ENCODE measurements around the gene TMEM135.
"Not testable (repeated sequence)": the region's sequence is repeated elsewhere in the genome, so short reads cannot be mapped to it uniquely, and the experiment has no call there.

Gene TMEM135

GRCh38 chr11:87263979-87264378, 226.2 kb downstream of the TMEM135 start:
- DNase-seq, result no peak

- no peak for DNase-seq
Measured at GRCh38 chr11:87265132-87265531, 227.4 kb downstream of the TMEM135 start.

DNA sequence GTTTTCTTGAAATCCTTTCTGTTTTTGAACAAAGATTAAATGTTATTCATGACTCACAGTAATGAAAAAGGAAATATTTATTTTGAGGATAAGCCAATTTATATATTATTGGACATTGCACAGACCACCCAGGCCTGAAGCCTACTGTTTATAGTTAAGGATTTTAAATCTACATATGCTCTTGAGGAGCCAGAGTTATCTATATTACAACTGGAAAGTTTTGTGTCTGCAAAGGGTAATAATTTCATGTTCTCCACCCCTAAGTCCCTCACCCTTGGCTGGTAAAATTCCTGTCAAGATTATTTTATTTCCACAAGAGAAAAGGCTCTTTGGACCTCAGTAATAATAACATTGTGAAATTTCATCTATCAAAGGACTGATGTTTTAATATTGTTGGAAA, 228.2 kb downstream of the TMEM135 start:
- no peak for DNase-seq

DNA sequence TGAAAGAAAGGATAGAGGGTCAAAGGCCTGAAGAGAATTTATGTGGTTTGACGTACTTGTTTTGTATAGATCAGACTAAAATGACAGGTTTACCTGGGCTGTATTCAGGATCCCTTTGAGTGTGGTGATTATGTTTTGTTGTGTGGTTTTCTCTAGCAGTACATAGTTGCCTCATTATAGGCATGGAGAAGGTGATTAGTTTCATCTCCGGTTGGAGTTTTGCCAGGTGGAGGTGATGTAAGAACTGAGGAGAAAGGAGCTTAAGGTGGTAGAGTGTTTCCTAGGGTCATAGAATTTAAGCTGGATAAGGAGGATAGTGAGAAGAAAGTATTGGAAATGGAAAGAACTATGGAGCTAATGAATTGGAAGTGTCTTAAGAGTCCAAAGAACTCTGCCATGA, 229.0 kb downstream of the TMEM135 start:
- DNase-seq, result no peak

GRCh38 chr11:87271951-87272350, 234.2 kb downstream of the TMEM135 start:
- DNase-seq, result not testable (repeated sequence)

DNA sequence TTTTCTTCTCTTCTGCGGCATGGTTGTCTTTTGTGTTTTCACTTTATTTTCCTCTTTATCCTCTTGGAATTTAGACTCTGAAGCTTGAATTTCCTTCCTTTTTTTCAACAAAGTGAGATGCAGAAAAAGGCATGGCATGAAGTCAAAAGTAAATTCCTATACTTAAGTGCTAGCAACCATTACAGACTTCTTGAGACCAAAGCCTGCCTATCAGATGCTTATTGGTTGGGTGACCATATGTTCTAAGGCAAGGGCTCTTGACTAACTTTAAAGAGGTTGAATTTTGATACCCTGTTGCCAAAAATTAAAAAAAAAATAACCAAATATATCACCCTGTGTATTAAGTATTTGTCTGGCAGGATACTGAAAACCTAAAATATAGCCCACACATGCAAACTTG, 237.4 kb downstream of the TMEM135 start:
- DNase-seq, result no peak

DNA sequence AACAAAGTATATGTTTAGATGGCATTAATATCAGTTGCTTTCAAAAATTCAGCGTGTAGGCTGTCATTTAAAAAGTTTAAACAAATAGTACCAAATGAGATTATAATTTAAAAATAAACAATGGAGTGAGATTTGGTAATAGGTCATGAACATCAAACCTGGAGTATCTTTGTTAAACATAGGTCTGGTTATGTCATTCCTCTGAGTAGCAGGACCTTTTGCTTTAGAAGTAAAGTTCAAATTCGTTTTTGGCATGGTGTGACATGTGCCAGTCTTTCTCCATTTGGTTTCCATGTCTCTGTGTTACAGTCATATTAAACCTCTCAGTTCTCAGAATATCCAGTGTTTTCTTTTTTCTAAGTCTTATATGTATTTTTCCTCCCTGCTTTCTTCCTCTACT, 242.4 kb downstream of the TMEM135 start:
- no peak for DNase-seq

DNA sequence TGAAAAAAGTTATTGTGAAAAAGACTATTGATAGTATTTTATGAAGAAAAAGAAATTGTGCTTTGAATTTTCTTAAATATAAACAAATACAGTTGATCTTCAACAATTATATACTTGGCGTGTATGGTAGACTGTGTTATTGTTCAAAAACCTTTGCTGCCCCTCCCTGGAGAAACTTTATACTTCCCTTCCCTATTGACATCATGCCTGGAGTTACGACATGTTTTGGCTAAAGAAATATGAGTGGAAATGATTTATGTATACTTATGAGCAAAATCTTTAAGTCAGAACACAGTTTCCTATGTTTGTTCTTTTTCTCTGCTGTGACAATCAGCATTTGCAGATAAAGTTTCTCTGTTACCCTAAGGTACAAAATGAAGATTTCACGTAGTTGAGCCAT, 243.8 kb downstream of the TMEM135 start:
- DNase-seq, result no peak

GRCh38 chr11:87284306-87284705, 246.6 kb downstream of the TMEM135 start:
- no peak for DNase-seq

DNA sequence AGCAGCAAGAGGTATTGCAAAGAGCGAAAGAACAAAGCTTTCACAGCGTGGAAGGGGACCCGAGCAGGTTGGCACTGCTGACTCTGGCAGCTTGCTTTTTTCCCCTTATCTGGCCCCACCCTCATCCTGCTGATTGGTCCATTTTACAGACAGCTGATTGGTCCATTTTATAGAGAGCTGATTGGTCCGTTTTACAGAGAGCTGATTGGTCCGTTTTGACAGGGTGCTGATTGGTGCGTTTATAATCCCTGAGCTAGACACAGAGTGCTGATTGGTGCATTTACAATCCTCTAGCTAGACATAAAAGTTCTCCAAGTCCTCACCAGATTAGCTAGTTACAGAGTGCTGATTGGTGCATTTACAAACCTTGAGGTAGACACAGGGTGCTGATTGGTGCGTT, 247.9 kb downstream of the TMEM135 start:
- not testable (repeated sequence) for DNase-seq

GRCh38 chr11:87286338-87286737, 248.6 kb downstream of the TMEM135 start:
- no peak for DNase-seq

GRCh38 chr11:87290304-87290922, 252.7 kb downstream of the TMEM135 start:
- DNase-seq, result no peak

DNA sequence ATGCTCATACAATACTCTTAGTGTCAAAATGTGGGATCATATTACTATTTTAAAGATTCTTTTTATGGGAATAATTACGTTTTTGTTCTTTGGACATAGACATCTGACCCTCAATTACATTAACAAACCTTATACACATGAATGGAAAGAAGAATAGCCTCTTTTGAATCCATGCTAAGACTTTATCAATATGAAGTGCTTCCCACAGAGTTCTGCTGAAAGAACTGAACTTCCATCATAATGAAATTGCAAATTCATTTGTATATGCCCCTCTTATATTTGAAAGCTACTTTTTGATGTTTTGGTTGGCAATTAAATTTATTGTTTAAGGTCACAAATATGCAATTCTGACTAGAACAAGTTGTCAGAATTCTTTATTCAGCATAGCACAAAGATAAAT, 254.9 kb downstream of the TMEM135 start:
- DNase-seq, result no peak

DNA sequence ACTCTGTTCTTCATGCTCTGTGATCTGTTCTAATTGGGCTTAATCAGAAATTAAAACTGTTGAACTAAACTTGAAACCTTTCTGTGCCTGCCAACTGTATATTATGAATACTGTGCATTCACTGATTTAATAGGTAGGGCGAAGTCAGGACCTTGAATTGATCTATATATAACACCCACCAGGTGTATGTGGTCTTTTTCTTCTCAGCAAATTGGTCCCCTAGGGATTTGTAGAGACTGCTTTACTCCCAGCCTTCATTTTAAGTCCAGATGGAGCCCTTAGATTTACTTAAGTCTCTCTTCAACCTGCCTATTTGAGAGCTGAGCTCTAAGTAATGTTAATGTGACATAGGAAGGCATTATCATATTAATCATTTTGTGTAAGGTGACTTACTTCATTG, 257.5 kb downstream of the TMEM135 start:
- no peak for DNase-seq

DNA sequence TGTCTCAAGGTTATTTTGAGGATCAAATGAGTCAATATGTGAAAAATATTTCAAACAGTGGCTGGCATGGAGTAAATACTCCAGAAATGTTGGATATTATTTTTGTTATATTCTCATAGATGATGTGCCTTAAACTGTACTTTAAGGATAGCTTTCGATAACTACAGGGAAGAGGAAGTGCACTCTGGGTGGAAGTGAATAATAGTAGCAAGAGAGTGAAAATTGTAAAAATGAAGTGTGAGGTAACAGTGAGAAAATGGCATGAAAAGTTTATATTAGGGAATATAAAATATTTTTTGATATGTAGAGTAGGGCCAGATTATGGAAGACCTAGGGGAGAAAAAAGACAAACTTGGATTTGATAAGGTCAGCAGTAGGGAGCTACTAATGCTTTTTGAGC, 258.9 kb downstream of the TMEM135 start:
- DNase-seq, result no peak

GRCh38 chr11:87298155-87298554, 260.4 kb downstream of the TMEM135 start:
- no peak for DNase-seq

- no peak for DNase-seq
Measured at GRCh38 chr11:87299041-87299481, 261.3 kb downstream of the TMEM135 start.

GRCh38 chr11:87300640-87301380, 263.1 kb downstream of the TMEM135 start:
- DNase-seq, result no peak

GRCh38 chr11:87301785-87302540, 264.2 kb downstream of the TMEM135 start:
- no peak for DNase-seq

DNA sequence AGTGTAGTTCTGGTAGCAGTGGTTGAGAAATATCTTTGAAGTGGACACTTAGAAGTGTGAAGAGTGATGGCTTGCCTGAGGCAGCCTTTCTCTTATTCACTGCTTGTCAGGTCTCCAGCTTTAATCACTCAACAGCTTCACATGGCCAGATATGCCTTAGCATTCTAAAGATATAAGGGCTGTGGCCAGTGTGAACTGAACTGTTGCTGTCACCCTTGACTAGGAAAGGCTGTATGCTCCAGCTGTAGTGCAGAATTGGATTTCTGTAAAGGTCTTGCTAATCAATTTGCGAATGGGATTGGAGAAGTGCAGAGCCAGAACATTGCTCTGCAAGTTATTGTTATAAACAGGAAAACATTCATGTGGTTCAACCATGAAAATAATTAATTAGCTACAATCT, 266.7 kb downstream of the TMEM135 start:
- no peak for DNase-seq

- no peak for DNase-seq
Measured at GRCh38 chr11:87306262-87306851, 268.6 kb downstream of the TMEM135 start.

GRCh38 chr11:87307101-87307500, 269.4 kb downstream of the TMEM135 start:
- no peak for DNase-seq

DNA sequence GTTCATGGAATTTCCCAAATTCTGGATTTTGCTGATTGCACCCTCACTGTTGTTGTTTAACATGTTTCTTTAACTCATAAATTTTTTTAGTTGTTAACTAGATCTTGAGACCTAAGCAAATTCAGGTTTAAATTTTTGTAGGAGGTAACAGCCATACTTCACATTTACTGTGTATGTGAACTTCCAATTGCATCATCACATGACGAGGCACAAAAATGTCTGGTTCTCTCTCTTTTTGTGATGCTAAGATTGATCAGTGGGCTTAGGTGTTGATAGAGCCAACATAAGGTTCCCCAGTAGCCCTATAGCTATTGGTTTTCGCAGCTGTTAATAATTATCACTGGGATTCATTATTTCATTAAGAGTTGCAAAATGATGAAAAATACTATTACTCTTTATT, 277.5 kb downstream of the TMEM135 start:
- DNase-seq, result no peak

- DNase-seq, result no peak
Measured at GRCh38 chr11:87316491-87316890, 278.8 kb downstream of the TMEM135 start.
